Measurements from ENCODE around the gene SH3RF1. TPM values are rescaled to one million over a fixed set of nuclear protein-coding genes. Genes with fewer than 3 reads are reported as not detected.
"Not testable (repeated sequence)": the region's sequence is repeated elsewhere in the genome, so short reads cannot be mapped to it uniquely, and the experiment has no call there.

The SH3RF1 gene
- total RNA-seq, 1 experiment from 2014 or later = 4.2 TPM

DNA sequence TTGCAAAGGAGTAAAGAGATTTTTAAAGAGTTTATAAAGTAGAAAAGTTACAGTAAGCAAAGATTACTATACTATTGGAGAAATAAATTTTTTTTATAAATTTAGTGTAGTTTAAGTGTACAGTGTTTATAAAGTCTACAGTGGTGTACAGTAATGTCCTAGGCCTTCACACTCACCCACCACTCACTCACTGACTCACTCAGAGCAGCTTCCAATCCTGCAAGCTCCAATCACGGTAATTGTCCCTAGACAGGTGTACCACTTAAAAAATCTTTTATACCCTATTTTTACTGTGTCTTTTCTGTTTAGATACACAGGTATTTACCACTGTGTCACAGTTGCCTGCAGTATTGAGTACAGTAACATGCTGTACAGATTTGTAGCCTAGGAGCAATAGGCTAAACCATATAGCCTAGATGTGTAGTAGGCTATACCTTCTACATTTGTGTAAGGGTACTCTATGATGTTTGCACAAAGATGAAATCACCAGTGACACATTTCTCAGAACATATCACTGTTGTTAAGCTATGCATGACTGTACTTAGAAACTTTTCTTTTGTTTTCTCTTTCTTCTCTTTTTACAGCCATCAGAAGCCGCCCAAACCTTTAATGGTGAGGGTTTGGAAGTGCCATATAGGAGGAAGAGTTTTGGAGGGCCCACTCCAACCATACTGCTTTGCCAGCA, 11.8 kb upstream of the SH3RF1 start:
- H3K27me3 ChIP-seq = no peaks in the 10 kb centered on the region
- H3K9me3 ChIP-seq = no peaks in the 10 kb centered on the region
- DNase-seq = no peak
- no peak overlapping the region for H3K4me3 ChIP-seq
- no peaks in the 10 kb centered on the region for H3K36me3 ChIP-seq

DNA sequence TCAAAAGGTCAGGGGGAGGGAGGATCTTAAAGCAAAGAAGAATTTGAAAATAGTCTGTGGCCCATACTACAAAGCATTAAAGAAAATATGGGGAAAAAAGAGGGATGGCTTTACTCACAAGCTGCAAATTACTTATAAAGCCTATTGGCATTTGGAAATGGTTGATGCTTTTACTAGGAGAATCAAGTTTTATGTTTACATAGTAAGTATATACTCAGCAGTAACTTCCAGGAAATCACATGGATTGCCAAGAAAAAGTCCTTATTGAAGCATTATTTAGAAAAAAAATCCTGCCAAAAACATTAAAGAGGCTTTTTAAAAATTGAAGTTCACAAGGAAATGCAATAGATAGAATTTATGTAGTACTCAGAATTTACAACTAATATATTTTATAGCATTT, 8.4 kb upstream of the SH3RF1 start:
- H3K9me3 ChIP-seq = no peaks in the 10 kb centered on the region
- no peak for DNase-seq
- H3K36me3 ChIP-seq = no peaks in the 10 kb centered on the region
- H3K4me3 ChIP-seq = no peak overlapping the region
- no peaks in the 10 kb centered on the region for H3K27me3 ChIP-seq

DNA sequence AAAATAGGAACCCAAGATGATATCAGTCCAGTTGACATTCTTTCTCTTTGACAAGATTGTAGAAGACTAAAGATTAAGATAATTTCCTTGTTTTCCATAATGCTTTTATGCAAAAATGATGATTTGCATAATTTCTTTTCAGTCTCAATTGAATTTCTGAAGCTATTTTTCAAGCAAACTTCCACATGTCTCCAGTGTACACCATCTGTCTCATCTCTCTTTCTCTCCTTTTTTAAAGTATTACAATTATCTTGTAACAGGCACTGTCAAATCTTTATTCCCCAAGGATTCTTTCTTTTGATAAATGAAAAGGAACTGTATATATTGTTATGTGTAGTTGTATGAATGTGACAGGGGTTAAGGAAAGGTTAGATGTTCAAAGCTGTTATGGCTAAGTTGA, 7.9 kb upstream of the SH3RF1 start:
- no peaks in the 10 kb centered on the region for H3K9me3 ChIP-seq
- no peaks in the 10 kb centered on the region for H3K27me3 ChIP-seq
- H3K4me3 ChIP-seq = no peak overlapping the region
- H3K36me3 ChIP-seq = no peaks in the 10 kb centered on the region
- DNase-seq = no peak

DNA sequence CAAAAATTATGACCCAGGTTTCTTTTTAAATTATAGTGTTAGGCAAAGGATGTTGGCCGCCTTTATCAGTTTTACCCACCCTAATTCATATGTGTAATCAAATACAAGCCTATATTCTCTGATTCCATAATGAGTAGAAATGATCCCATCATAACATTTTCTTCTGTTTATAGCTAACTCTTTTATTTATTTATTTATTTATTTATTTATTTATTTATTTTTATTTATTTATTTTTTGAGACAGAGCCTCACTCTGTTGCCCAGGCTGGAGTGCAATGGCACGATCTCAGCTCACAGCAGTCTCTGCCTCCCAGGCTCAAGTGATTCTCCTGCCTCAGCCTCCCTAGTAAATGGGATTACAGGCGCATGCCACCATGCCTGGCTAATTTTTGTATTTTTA, 7.1 kb upstream of the SH3RF1 start:
- not testable (repeated sequence) for H3K4me3 ChIP-seq, H3K36me3 ChIP-seq, DNase-seq, H3K27me3 ChIP-seq, H3K9me3 ChIP-seq

DNA sequence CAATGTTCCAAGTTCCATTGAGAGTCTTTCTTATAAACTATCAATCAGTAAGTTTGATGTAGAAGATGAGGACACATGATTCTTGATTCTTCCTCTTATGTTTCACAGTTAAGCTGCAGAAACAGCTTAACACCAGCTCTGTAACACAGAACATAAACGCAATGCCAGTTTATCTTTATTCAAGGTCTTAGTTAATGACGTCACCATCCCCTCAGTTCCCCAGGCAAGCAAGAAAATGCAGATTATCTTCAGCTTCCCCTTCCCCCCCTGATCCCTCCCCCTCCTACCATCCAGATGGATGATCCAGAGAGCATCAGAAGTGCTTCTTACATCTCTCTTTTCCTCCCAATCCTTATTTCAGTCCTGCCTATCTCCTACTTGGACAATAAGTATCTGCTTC, 4.4 kb upstream of the SH3RF1 start:
- H3K27me3 ChIP-seq = no peaks in the 10 kb centered on the region
- H3K36me3 ChIP-seq = no peaks in the 10 kb centered on the region
- DNase-seq = no peak
- H3K9me3 ChIP-seq = no peaks in the 10 kb centered on the region
- H3K4me3 ChIP-seq = no peak overlapping the region

DNA sequence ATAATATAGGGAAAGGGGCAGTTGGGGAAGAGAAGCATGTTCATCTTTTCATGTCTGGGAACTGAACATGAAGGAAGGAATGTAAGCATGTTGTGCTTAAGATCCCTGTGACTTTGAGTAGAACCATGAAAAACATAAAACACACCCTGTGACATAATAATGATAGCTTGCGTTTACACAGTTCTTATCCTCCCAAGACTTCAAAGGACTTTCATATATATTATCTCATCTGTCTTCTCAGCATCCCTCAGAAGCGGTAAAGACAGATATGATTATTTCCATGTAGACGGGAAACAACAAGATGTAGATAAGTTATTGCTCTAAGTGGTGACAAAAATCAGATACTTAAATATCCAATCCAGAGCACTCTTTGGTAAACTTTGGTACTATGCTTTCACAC, 3.3 kb upstream of the SH3RF1 start:
- Histone ChIP-seq H3K9me3 (no peaks in the 10 kb centered on the region), H3K36me3 (no peaks in the 10 kb centered on the region), H3K27me3 (no peaks in the 10 kb centered on the region), H3K4me3 (no peak overlapping the region)
- DNase-seq = no peak

DNA sequence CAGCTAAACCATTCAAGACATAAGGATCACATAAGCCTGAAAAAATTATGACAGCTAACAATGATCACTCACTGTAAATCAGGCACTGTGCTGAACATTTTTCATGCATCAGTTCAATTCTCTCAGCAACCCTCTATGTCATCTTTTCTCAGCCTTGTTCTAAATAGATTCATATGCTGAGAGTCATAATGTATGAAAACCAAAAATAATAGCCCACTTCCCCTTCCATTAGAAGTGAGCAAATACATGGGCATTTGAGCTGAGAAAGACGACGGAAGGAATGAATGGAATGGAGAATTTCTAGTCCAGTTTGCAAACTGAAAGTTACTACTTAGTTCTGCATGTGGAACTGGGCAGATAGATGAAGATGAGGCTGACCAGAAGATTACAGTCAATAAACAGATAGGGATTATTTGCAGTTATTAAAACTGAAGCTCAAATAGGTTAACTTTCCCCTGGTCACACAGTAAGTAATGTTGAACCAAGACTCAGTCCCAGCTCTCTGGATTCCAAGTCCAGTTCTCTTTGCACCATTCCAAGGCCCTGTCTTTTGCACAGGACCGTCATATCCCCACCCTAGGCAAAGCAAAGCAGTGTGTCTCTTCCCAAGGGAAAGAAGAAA, 1.6 kb upstream of the SH3RF1 start:
- no peak for DNase-seq
- peaks cover 7% of the 10 kb centered on the region for H3K36me3 ChIP-seq
- no peak overlapping the region for H3K4me3 ChIP-seq
- no peaks in the 10 kb centered on the region for H3K27me3 ChIP-seq
- H3K9me3 ChIP-seq = no peaks in the 10 kb centered on the region

DNA sequence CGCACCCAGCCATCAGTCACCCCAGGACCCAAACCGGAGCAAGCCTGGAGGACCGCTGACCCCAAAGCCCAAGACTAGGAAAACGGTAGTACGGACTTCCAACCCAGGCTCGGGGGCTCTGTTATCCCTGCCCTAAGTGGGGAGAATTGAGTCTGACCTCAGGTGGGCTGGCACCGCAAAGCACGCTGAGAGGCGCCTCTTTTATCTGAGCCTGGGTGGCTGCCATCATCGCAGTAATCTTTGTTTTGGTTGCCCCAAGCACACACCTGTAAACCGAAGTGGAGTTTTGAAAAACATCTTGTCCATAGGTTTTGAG, 894 bp upstream of the SH3RF1 start:
- Histone ChIP-seq H3K4me3 (peak overlapping the region; percentile 80), H3K36me3 (peaks cover 14% of the 10 kb centered on the region), H3K27me3 (no peaks in the 10 kb centered on the region), H3K9me3 (no peaks in the 10 kb centered on the region)
- no peak for DNase-seq

DNA sequence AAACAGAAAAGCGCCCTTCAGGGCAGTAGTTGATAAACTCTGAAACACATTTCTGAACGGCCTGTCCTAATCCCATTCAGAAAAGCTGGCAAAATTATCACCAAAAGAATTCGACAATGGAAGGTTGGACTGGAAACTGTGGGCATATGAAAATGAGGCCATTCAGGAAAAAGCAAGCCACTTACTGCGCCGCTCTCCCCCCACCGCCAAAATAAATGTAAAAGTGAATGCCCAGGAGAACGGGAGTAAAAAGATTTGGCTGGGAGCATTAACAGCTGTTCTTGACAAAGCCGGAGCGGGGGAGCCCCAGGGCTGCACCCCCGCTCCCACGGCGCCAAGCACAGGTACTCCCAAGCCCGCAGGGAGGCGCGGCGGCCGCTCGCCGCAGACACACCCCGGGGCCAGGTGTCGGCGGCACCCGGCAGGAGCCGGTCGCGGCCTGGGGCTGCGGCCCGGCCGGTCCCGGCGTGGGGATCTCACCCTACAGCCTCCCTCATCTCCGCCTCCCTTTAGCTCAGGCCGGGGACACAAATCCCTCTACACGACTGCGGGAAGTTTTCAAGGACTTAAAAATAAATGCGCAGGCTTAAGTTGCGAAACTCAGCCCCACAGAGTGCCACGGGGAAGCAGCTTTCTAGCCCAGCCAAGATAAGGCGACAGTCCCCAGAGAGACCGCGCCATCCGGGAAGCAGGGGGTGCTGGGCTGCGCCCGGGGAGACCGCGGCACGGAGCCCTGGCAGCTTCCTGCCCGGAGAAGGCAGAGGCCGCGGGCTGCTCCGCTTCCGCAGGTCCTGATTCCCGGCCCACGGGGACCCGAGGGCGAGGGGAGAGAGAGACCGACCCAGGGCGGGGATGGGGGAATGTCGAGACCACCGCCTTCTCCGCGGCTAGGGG, 593 bp downstream of the SH3RF1 start:
- DNase-seq = peak; percentile 26

DNA sequence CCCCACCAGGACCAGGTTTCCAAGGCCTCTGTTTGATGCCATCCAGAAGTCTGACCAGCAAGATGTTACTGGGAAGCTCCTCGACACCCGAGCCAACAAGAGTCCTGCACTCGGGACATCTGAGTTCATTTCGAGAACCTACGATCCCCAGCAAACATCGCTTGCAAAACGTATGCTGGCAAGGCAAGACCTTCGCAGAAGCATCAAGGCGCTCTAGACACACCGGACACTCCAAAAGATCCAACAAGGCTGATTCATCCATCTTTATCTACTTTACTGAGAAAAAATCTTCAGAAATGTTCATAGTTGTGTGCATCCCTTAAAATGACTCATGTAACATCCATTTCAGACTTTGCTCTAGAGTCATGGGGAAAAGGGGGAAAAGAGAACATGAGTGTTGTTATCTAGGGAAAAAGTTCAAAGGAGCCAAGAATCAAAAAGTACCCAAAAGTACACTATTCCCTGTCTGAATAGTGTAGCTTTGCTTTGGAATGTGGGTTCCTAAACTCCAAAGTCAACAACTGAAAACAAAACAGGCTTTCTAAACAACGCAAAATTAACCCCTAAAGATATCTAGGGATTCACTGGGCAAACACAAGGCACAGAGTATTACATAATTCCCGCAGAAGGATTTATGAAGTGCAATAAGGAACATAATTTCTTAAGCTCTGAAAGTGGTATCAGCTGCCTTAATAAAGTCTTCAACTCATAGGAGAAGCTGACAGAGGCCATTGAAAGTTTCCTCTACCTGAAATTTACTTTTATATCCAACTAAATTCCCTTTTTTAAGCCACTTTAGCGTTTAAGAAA, 1.6 kb downstream of the SH3RF1 start:
- DNase-seq = peak; percentile 17
- no peaks in the 10 kb centered on the region; the same call in 1 of the 2 replicates for H3K9me3 ChIP-seq
- H3K36me3 ChIP-seq = peaks cover 34% of the 10 kb centered on the region

More for the DNA sequence above, 593 bp downstream of the SH3RF1 start:
- no peaks in the 10 kb centered on the region for H3K9me3 ChIP-seq
- H3K36me3 ChIP-seq = peaks cover 24% of the 10 kb centered on the region
- no peaks in the 10 kb centered on the region for H3K27me3 ChIP-seq
- H3K4me3 ChIP-seq = peak overlapping the region; percentile 80

DNA sequence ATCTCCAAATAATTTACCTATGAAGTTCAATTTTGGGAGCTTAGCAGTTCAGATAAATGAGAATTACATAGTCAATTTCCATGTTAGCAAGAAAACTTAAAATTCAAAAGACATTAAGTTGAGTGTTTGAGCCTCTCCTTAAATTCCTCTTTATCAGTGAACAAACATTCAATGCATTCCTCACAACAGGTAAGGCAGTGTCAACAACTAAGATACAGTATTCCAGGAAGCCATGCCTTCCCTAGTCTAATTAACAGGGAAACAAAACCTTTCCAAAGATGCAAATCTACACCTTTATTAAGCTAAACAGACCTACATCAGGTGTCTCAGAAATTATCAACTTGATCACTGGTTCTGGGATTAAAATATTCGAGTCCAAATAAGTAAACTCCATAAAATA, 3.7 kb downstream of the SH3RF1 start:
- Histone ChIP-seq H3K9me3 (no peaks in the 10 kb centered on the region; the same call in 1 of the 2 replicates), H3K27me3 (no peaks in the 10 kb centered on the region), H3K4me3 (peak overlapping the region; percentile 80), H3K36me3 (peaks cover 50% of the 10 kb centered on the region)
- DNase-seq = no peak

More for the DNA sequence above, 1.6 kb downstream of the SH3RF1 start:
- H3K27me3 ChIP-seq = no peaks in the 10 kb centered on the region
- H3K4me3 ChIP-seq = peak overlapping the region; percentile 80

DNA sequence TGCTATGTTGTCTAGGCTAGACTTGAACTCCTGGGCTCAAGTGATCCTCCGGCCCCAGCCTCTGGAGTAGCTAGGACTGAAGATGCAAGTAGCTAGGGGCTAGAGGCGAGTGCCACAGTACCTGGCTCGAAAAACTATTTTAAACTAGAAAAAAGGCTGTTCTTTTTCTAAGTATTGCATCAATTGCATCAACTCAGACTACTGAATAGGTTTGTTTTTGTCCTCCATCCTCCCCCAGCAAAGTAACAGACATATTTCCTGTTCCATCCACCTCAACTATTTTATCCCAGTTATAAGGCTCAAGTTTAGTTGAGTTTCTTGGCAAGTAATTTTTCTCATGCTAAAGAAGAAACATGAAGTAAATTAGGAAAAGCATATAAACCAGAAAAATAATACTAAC, 4.1 kb downstream of the SH3RF1 start:
- Histone ChIP-seq H3K9me3 (no peaks in the 10 kb centered on the region; the same call in 1 of the 2 replicates), H3K27me3 (no peaks in the 10 kb centered on the region), H3K4me3 (no peak overlapping the region), H3K36me3 (peaks cover 50% of the 10 kb centered on the region)
- DNase-seq = no peak

DNA sequence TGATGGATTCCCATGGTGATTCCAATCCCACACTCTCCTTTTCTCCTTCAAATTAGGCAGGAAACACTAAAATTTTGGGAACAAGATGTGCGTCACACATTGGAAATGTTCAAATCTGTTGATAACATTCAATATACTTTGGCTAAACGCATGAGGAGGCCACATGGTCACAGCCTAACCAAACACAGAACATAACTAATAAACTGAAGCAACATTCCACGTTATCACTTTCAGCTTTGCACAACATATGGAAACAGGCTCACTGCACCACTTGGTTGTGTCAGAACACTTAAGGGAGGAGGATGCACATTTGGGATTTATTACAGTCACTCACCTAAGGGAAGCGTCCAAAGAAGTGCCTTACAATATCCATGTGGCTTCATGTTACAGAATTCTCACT, 4.7 kb downstream of the SH3RF1 start:
- Histone ChIP-seq H3K27me3 (no peaks in the 10 kb centered on the region), H3K4me3 (no peak overlapping the region), H3K36me3 (peaks cover 53% of the 10 kb centered on the region), H3K9me3 (no peaks in the 10 kb centered on the region; the same call in 1 of the 2 replicates)
- DNase-seq = no peak

DNA sequence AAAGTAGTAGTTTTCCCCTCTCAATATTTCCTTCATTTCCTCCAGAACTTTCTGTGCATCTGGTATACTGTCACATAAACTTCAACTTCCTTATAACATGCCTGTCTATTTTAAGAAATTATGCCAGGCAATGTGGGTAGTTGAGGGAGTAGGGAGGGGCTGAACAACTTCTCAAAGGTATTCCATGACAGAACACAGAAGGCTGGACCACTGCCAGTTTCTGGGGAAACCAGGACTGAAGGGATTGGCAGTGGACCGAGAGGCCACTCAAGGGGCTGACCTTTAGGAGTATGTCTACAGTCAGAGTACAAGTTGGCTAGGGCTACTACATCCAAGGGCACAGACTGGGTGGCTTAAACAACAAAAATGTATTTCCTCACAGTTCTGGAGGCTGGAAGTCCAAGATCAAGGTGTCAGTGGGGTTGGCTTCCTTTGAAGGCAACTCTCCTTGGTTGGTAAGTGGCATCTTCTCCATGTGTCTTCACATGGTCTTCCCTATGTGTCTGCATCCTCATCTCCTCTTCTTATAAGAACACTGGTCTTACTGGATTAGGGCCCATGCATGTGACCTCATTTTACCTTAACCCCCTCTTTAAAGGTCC, 6.9 kb downstream of the SH3RF1 start:
- H3K36me3 ChIP-seq = peaks cover 53% of the 10 kb centered on the region
- H3K27me3 ChIP-seq = no peaks in the 10 kb centered on the region
- H3K9me3 ChIP-seq = no peaks in the 10 kb centered on the region; the same call in 1 of the 2 replicates
- DNase-seq = no peak
- no peak overlapping the region for H3K4me3 ChIP-seq

DNA sequence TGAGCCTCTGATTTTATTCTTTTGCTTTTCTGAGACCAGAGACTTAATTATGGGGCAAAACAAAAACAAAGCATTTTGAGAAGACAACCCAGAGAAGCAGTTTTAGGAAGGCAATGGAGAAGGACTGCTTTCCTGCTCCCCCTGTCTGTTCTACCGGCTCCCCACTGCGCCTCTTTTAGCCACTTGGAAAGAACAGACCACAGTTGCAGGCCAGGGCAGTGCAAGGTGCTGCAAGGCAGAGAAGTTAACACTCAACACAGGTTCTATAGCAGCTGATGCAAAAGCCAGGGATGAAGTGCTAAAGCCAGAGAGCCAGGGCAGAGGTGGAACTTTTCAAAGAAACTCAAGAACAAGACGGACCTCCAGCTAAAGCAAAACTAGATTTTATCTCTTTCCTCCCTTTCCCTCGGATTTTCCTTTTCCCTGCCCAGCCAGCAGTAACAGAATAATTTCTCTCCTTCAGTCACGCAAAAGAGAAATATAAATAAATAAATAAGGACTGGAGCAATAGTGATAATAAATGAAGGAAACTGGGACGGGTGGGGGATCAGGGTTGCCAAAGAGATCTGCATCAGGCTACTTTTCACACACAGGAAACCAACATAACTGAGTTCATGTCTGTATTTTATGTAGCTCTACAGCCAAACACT, 10.4 kb downstream of the SH3RF1 start:
- H3K4me3 ChIP-seq = no peak overlapping the region
- DNase-seq = no peak

DNA sequence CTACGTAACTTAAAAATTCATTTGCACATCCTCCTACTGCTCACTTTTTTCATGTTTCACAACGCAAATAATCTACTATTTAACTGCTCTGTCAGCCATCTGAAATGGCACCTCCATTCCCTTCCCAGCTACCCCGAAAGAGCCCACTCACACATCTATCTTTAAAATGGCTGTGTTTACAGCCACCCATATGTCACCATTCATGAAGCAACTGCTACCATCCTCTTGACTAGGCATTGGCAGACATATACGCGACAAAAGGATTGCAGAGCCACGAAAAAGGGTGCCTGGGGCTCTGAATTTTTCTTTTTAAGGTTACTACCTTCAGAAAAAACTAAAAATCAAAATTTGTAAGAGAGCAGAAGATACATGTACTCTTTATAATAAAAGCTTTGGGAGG, 11.5 kb downstream of the SH3RF1 start:
- H3K36me3 ChIP-seq = peaks cover 23% of the 10 kb centered on the region
- no peaks in the 10 kb centered on the region for H3K27me3 ChIP-seq
- H3K9me3 ChIP-seq = no peaks in the 10 kb centered on the region
- no peak overlapping the region for H3K4me3 ChIP-seq
- no peak for DNase-seq

More for the DNA sequence above, 10.4 kb downstream of the SH3RF1 start:
- Histone ChIP-seq H3K36me3 (peaks cover 33% of the 10 kb centered on the region), H3K27me3 (no peaks in the 10 kb centered on the region), H3K9me3 (no peaks in the 10 kb centered on the region; the same call in 1 of the 2 replicates)
